Heart right ventricle (tissue), 16 donors: ENCODE data around the gene ACAA2. TPM values are rescaled to one million over a fixed set of nuclear protein-coding genes. Genes with fewer than 3 reads are reported as not detected.
A peak's percentile ranks its signal among the peaks of the same experiment; 100 is the strongest.
"Not testable (repeated sequence)": the region's sequence is repeated elsewhere in the genome, so short reads cannot be mapped to it uniquely, and the experiment has no call there.

ENCODE experiments used
- ATAC-seq, 8 donors: fragments of 200-7000 bp; cut with Tn5 transposase; one replicate each; pipeline ENCODE4 v1.9.1; 2020; ENCODE audit warnings: mild to moderate bottlenecking in 8 of 8, moderate library complexity in 8 of 8, moderate number of reproducible peaks in 1 of 8
- DNase-seq, 2 donors: peaks; one replicate each; pipeline ENCODE4 v3.0.0-alpha.2; 2020
- H3K27ac ChIP-seq, 10 donors: fragments of 200-600 bp; sonication (generic) in 2 of 10; one replicate each; pipeline versions ENCODE4 v1.5.0 to v1.8.0; 2020 to 2022; ENCODE audit warnings: mild to moderate bottlenecking in 3 of 10
- H3K27me3 ChIP-seq, 7 donors: fragments of 200-600 bp; one replicate each; pipeline ENCODE4 v1.8.0; 2021 to 2022; ENCODE audit warnings: mild to moderate bottlenecking in 2 of 7
- H3K36me3 ChIP-seq, 9 donors: fragments of 200-600 bp; sonication (generic) in 1 of 9; one replicate each; pipeline versions ENCODE4 v1.5.0 to v1.8.0; 2020 to 2022; ENCODE audit warnings: mild to moderate bottlenecking in 2 of 9
- H3K4me1 ChIP-seq, 9 donors: fragments of 200-600 bp; sonication (generic) in 1 of 9; one replicate each; pipeline versions ENCODE4 v1.5.0 to v1.8.0; 2020 to 2022; ENCODE audit warnings: mild to moderate bottlenecking in 4 of 9
- H3K4me3 ChIP-seq, 10 donors: fragments of 200-600 bp; sonication (generic) in 2 of 10; one replicate each; pipeline versions ENCODE4 v1.5.0 to v1.8.0; 2020 to 2022; ENCODE audit warnings: mild to moderate bottlenecking in 7 of 10, moderate library complexity in 2 of 10
- H3K9me3 ChIP-seq, 11 donors: fragments of 200-600 bp in 10 of 11; sonication (generic) in 2 of 11; one replicate each; pipeline versions ENCODE4 v1.5.0 to v1.8.0; 2013 to 2022; ENCODE audit warnings: mild to moderate bottlenecking in 2 of 11, control low read depth in 1 of 11, moderate library complexity in 1 of 11
- WGBS, 2 donors: extraction: QIAGEN DNeasy Blood & Tissue Kit; methylation state at CpG; one replicate each; pipeline ENCODE4 v1.1.7; 2013; ENCODE audit warnings: inconsistent platforms in 1 of 2; 5-methylcytosine and 5-hydroxymethylcytosine counted together
- intact Hi-C, 10 donors: fragments of 100-400 bp; cut with DNase I; formaldehyde crosslinking; loops; one replicate each; pipeline versions ENCODE4 v1.11.1 to v1.14.2; 2022
- polyA plus RNA-seq, 2 donors: library from polyadenylated mRNA; stranded (reverse); fragments of 200-250 nt; gene quantifications; one replicate each; pipeline ENCODE4 v1.2.3, GENCODE V29; 2013
- total RNA-seq, 10 donors: library from RNA; stranded (reverse); fragmentation: NEBNext Ultra II Directional in 3 of 10; extraction: Animal tissue kit (Norgen Biotek cat#: 25700) in 3 of 10; gene quantifications; one replicate each; pipeline versions ENCODE4 v1.2.1 to v1.2.4, GENCODE V29; 2021 to 2023
- TF ChIP-seq, protein P1 (sequence below), 9 donors: fragments of 200-600 bp; sonication (generic) in 2 of 9; IDR thresholded peaks; one replicate each; pipeline versions ENCODE4 v1.5.0 to v1.8.0; 2021 to 2022; ENCODE audit warnings: antibody characterized with exemption in 9 of 9, mild to moderate bottlenecking in 5 of 9, moderate library complexity in 1 of 9
- donor health status: Arrhythmogenic right ventricular cardiomyopathy.
- donor health status: ischemic (EF 13 %, LVEDD 7.1; RV severe dilation, severe dysfunction).
- donor health status: healthy with polysubstance abuse.
- donor health status: DM: no; HTN: yes; CAD: no.
- donor health status: DM: no; HTN: no; CAD: no.
- donor health status: ischemic (EF 25% LVEDD 6.9; RV normal size, moderate dysfunction).
- donor health status: ischemic (EF 25% LVEDD 5.7; RV mildly dilated, moderate dysfunction).
- donor health status: healthy.
- donor health status: DM: yes; HTN: yes; CAD: no.
- donor health status: Ischemic cardiomyopathy.
- donor health status: ischemic (EF 35%, LVEDD 5.7; RV mildly dilated, moderate dysfunction).
- donor health status: nonischemic (EF 11% LVEDD 7.7; RV severe dilation, severe dysfunction).
- donor health status: DM: yes; HTN: yes; CAD: no.
- donor health status: PGD.
- donor health status: ischemic (EF 29% LVEDD 5.4; RV normal size, mild dysfunction).
- donor health status: nonischemic (EF 23%, LVEDD 6.1; RV moderate dilation, normal function).

The ACAA2 gene
- total and polyA plus RNA-seq, 12 donors = 46.7 to 377 (median 247) TPM

DNA sequence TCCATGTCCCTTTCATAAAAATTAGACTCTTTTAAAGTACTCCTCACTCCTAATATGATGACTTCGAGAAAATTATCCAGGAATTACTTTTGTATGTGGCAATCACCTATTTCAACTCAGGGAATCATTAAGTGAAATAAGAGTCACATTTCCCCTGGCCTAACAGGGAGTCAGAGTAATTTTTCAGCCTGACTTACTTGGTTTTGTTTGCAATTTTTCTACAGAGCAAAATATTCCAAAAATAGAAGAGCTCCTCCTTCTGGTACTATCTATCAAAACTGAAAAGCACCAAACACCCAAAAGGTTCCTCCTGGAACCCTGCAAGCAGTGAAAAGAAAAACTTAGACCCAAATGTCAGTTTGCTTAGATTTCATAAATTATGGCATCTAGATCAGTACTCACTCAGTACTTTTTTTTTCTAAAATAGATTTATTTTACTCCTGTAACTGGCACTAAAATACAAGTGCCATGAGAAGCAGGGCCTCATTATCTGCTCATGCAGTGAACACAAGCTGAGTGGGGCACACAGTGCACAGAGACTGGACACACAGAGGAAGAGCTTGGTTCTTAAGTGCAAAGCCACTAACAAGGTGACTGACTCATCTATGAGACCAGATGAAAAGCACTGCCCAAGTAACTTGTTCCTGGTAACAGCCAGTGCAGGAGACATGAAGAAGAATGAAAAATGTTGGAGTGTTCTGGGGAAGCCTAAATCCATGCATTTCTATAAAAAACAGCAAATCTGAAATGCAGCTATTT, 28.7 kb downstream of the ACAA2 start:
- intact Hi-C loops = no loop called here
- TF ChIP-seq, protein P1, sequence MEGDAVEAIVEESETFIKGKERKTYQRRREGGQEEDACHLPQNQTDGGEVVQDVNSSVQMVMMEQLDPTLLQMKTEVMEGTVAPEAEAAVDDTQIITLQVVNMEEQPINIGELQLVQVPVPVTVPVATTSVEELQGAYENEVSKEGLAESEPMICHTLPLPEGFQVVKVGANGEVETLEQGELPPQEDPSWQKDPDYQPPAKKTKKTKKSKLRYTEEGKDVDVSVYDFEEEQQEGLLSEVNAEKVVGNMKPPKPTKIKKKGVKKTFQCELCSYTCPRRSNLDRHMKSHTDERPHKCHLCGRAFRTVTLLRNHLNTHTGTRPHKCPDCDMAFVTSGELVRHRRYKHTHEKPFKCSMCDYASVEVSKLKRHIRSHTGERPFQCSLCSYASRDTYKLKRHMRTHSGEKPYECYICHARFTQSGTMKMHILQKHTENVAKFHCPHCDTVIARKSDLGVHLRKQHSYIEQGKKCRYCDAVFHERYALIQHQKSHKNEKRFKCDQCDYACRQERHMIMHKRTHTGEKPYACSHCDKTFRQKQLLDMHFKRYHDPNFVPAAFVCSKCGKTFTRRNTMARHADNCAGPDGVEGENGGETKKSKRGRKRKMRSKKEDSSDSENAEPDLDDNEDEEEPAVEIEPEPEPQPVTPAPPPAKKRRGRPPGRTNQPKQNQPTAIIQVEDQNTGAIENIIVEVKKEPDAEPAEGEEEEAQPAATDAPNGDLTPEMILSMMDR (IDR thresholded peaks at IDR 0.05) = peak in 7 of 9 donors; percentile 10 to 45 (median 26)
- H3K4me3 ChIP-seq = no peak overlapping the region
- 79 to 95% methylated on average over 1 of the region's 1 CpG for WGBS, 2 donors
- H3K4me1 ChIP-seq = peaks cover 0 to 28% (median 0%) of the 10 kb centered on the region in 9 donors
- H3K27ac ChIP-seq = peak overlapping the region in 4 of 10 donors; percentile 9 to 43 (median 20)
- peaks cover 0 to 100% (median 33%) of the 10 kb centered on the region in 9 donors for H3K36me3 ChIP-seq
- no peaks in the 10 kb centered on the region for H3K27me3 ChIP-seq
- H3K9me3 ChIP-seq = no peaks in the 10 kb centered on the region
- ATAC-seq (peak in 3 of 8 donors; percentile 31 to 52 (median 39)), DNase-seq (no peak)

DNA sequence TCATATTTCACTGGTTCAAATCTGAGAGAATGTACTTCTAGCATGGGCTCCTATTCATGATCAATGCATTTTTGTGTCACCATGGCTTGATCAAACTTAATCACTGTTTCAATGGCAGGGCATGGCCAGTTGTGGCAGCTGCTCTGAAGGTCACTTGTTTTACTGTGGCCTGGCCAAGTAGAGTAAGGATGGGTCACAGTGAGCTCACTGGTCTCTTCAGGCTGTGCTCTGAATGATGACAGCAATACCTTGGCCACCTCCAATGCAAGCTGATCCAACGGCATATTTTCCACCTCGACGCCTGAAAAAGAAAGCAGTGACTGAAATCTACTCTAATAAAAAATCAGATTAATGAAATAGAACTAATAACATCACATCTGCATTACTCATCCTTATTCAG, 29.7 kb downstream of the ACAA2 start:
- 66 to 67% methylated on average over 3 of the region's 3 CpGs for WGBS, 2 donors
- intact Hi-C loops = not testable (repeated sequence)
- H3K36me3 ChIP-seq = peaks cover 0 to 100% (median 30%) of the 10 kb centered on the region in 9 donors

DNA sequence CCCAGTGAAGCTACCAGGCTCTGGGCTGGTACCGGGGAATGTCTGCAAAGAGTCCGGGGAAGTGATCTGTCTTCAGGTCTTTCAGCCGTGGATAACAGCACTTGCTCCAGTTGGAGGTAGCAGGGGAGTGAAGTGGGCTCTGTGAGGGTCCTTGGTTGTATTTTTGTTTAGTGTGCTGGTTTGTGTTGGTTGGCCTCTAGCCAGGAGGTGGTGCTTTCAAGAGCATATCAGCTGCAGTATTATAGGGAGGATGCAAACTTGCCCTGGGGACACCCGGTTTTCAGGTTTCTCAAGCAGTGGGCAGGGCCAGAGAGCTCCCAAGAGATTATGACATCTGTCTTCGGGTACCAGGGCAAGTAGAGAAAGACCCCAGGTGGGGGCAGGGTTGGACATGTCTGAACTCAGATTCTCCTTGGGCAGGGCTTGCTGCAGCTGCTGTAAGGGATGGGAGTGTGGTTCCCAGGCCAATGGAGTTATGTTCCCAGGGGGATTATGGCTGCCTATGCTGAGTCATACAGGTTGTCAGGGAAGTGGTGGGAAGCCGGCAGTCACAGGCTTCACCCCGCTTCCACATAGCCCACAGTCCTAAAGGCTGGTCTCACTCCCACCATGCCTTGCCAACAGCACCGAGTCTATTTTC, 34.4 kb downstream of the ACAA2 start:
- ATAC-seq (peak in 2 of 8 donors; percentile 18 to 74), DNase-seq (no peak)
- TF ChIP-seq, protein P1 (IDR thresholded peaks at IDR 0.05) = no peak
- Histone ChIP-seq H3K27ac (no peak overlapping the region), H3K27me3 (no peaks in the 10 kb centered on the region), H3K36me3 (peaks cover 0 to 54% (median 30%) of the 10 kb centered on the region in 9 donors), H3K4me3 (no peak overlapping the region), H3K4me1 (peaks cover 0 to 5% (median 0%) of the 10 kb centered on the region in 9 donors), H3K9me3 (peaks cover 0 to 29% (median 0%) of the 10 kb centered on the region in 11 donors)
- intact Hi-C loops = no loop called here
- 76 to 78% methylated on average over 8 of the region's 8 CpGs for WGBS, 2 donors

More for the DNA sequence above, 29.7 kb downstream of the ACAA2 start:
- H3K4me3 ChIP-seq, DNase-seq, H3K27me3 ChIP-seq, H3K9me3 ChIP-seq: not testable (repeated sequence)
- ATAC-seq = peak in 6 of 8 donors; percentile 63 to 94 (median 89)
- peak overlapping the region in 3 of 10 donors; percentile 9 to 43 (median 13) for H3K27ac ChIP-seq
- peaks cover 0 to 21% (median 0%) of the 10 kb centered on the region in 9 donors for H3K4me1 ChIP-seq

DNA sequence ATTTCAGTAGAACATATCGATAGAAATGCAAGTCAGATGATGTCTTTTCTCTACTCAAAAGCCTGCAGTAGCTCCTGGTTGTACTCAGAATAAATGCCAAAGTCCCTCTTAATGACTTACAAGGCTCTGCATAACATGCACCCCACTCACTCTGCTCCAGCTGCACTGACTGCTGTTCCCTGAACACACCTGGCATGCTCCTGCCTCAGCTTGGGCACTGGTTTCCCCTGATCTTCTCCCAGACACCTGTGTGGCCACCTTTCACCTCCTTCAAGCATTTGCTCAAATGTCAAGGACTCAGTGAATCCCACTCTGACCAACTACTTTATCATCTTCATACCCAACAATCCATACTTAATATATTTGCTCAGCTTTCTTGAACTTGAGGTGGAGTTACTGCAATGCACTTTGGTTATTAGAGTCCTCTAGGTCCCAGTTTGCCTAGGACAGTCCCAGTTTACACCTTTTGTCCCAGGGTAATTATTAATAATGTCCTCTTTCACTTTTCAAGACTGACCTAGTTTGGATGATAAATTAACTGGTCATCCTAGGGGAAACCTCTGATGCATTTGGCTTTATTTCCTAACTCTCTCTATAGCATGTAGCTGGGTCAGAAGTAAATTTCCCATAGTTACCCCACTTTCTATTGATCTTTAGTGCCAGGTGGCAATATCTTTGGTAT, 44.1 kb downstream of the ACAA2 start:
- TF ChIP-seq, protein P1 (IDR thresholded peaks at IDR 0.05) = no peak
- Histone ChIP-seq H3K27ac (no peak overlapping the region), H3K4me3 (no peak overlapping the region), H3K9me3 (no peaks in the 10 kb centered on the region), H3K27me3 (no peaks in the 10 kb centered on the region), H3K4me1 (no peaks in the 10 kb centered on the region), H3K36me3 (no peaks in the 10 kb centered on the region)
- ATAC-seq (no peak), DNase-seq (no peak)
- intact Hi-C loops = loop anchor here in 6 of 10 donors (2.0 to 10.0 kb wide), 6 partner anchors 204 to 257 kb away; partner anchors contain the start of gene LIPG (in 4 of the 6)
- 86 to 89% methylated on average over 1 of the region's 1 CpG for WGBS, 2 donors
